IPS-20b (cell line): Measurements from ENCODE around the gene GNAI1.

Experiments used
- H3K27ac ChIP-seq: one replicate; pipeline ENCODE4 v1.5.1; 2013; ENCODE audit warnings: low read length
- H3K27me3 ChIP-seq: 2 replicates; pipeline ENCODE4 v1.6.1; 2013; ENCODE audit warnings: mild to moderate bottlenecking, low read length, inconsistent platforms; ENCODE audit not compliant: insufficient read depth
- H3K36me3 ChIP-seq: 2 replicates; pipeline ENCODE4 v1.6.1; 2013; ENCODE audit warnings: low read depth, mild to moderate bottlenecking, inconsistent platforms, low read length, moderate library complexity; ENCODE audit not compliant: insufficient read depth
- H3K4me1 ChIP-seq: 2 replicates; pipeline ENCODE4 v1.6.1; 2013; ENCODE audit warnings: mild to moderate bottlenecking, control low read depth, inconsistent platforms, low read length, moderate library complexity; ENCODE audit not compliant: insufficient read depth
- H3K4me3 ChIP-seq: 2 replicates; pipeline ENCODE4 v1.5.1; 2013; ENCODE audit warnings: mild to moderate bottlenecking, low read length, inconsistent platforms
- H3K9ac ChIP-seq: 2 replicates; pipeline ENCODE4 v1.6.1; 2013; ENCODE audit warnings: low read depth, mild to moderate bottlenecking, inconsistent platforms, low read length, moderate library complexity
- H3K9me3 ChIP-seq: 2 replicates; pipeline ENCODE4 v1.6.1; 2013; ENCODE audit warnings: mild to moderate bottlenecking, low read depth, low read length, inconsistent platforms; ENCODE audit not compliant: insufficient read depth

Gene GNAI1

DNA sequence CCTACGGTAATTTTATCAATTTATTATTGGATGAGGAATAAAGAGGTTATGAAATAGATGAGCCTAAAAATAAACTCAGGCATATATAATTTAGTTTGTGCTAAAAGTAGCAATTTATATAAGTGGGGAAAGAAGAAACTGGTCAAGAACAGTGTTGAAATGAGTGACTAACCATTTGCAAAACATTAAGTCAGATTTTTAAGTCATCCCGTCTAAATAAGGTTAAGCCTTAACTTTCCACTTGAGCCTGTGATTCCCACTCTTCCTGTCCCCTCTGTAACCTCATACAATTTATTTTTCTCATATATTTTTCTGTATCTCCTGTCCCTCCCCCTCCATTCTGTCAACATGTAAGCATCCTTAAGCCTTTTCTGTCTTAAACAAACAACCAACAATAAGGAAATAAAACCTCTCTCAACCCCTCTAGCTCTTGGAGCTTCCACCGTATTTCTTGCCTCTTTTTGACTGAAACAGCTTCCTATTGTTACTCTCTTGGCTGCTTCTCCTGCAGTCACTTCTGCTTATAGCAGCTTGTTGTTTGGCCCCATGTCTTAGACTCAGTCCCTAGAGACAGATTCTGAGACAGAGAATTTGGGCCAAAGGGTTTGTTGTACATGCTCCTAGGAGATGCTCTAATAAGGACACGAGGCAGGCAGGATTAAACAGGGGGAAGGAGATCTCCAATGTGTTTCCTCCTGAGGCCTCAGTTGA is 109.7 kb downstream of the GNAI1 start:
- Histone ChIP-seq H3K27me3 (no peaks in the 10 kb centered on the region), H3K27ac (no peak overlapping the region)

GRCh38 chr7:80247144-80247543 is 112.5 kb downstream of the GNAI1 start:
- H3K9me3 ChIP-seq, result no peaks in the 10 kb centered on the region
- no peaks in the 10 kb centered on the region for H3K27me3 ChIP-seq
- no peaks in the 10 kb centered on the region for H3K36me3 ChIP-seq
- H3K27ac ChIP-seq, result no peak overlapping the region
- no peak overlapping the region for H3K9ac ChIP-seq
- no peaks in the 10 kb centered on the region for H3K4me1 ChIP-seq
- no peak overlapping the region for H3K4me3 ChIP-seq

More for the DNA sequence above, 109.7 kb downstream of the GNAI1 start:
- no peaks in the 10 kb centered on the region for H3K9me3 ChIP-seq
- H3K4me3 ChIP-seq, result no peak overlapping the region
- H3K9ac ChIP-seq, result no peak overlapping the region
- H3K36me3 ChIP-seq, result no peaks in the 10 kb centered on the region
- no peaks in the 10 kb centered on the region for H3K4me1 ChIP-seq

GRCh38 chr7:80247891-80248290 is 113.3 kb downstream of the GNAI1 start:
- no peak overlapping the region for H3K4me3 ChIP-seq
- H3K9me3 ChIP-seq, result no peaks in the 10 kb centered on the region
- H3K9ac ChIP-seq, result no peak overlapping the region
- no peaks in the 10 kb centered on the region for H3K36me3 ChIP-seq
- H3K27me3 ChIP-seq, result no peaks in the 10 kb centered on the region
- H3K4me1 ChIP-seq, result no peaks in the 10 kb centered on the region
- H3K27ac ChIP-seq, result no peak overlapping the region

- Histone ChIP-seq H3K4me3 (no peak overlapping the region), H3K36me3 (no peaks in the 10 kb centered on the region), H3K9me3 (no peaks in the 10 kb centered on the region), H3K27ac (no peak overlapping the region), H3K4me1 (no peaks in the 10 kb centered on the region), H3K27me3 (no peaks in the 10 kb centered on the region), H3K9ac (no peak overlapping the region)
Measured at GRCh38 chr7:80249184-80249583, 114.6 kb downstream of the GNAI1 start.

- no peak overlapping the region for H3K27ac ChIP-seq
- no peak overlapping the region for H3K9ac ChIP-seq
- no peaks in the 10 kb centered on the region for H3K9me3 ChIP-seq
- no peaks in the 10 kb centered on the region for H3K36me3 ChIP-seq
- H3K27me3 ChIP-seq, result no peaks in the 10 kb centered on the region
- no peaks in the 10 kb centered on the region for H3K4me1 ChIP-seq
- H3K4me3 ChIP-seq, result no peak overlapping the region
Measured at GRCh38 chr7:80249619-80250295, 115.1 kb downstream of the GNAI1 start.

DNA sequence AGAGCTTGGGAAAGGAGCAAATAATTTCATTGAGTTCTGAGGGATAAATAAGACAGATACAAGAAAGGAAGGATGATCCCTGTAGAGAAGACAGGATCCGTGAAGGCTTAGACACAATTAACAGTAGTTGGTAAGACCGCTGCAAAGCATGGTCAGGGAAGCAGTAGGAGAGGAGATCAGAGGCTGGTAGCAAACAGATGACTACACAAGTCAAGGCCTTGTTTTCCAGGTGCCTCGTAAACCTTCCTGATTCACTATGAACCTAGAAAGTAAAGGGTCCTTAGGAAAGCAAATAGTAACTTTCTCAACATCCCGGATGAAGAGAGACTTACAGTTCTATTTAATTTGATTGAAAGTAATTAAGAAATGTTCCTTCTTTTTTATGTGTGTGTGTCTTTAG is 118.6 kb downstream of the GNAI1 start:
- H3K9ac ChIP-seq, result no peak overlapping the region
- no peaks in the 10 kb centered on the region for H3K9me3 ChIP-seq
- no peaks in the 10 kb centered on the region for H3K27me3 ChIP-seq
- no peaks in the 10 kb centered on the region for H3K4me1 ChIP-seq
- no peak overlapping the region for H3K4me3 ChIP-seq
- no peak overlapping the region for H3K27ac ChIP-seq
- H3K36me3 ChIP-seq, result no peaks in the 10 kb centered on the region

DNA sequence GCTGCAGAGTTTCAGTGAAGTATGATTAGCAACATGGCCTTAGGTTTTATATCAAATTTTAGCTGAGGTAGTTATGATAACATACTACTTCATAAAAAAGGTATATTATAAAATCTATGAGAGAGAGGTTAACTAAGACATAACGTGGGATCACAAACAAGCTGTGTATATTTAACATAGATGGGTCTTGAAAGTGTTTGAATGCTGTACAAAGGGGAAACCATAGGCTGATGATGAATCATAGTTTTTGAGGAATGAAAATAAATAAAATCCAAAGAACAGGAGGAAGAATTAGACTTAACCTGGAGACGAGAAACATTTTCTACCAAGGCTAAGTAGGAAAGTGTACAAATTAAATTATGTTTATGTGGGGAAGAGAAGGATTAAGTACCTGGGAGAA is 119.0 kb downstream of the GNAI1 start:
- Histone ChIP-seq H3K27ac (no peak overlapping the region), H3K9me3 (no peaks in the 10 kb centered on the region), H3K27me3 (no peaks in the 10 kb centered on the region), H3K9ac (no peak overlapping the region), H3K4me3 (no peak overlapping the region), H3K4me1 (no peaks in the 10 kb centered on the region), H3K36me3 (no peaks in the 10 kb centered on the region)

GRCh38 chr7:80255656-80256055 is 121.0 kb downstream of the GNAI1 start:
- Histone ChIP-seq H3K36me3 (no peaks in the 10 kb centered on the region), H3K4me1 (no peaks in the 10 kb centered on the region), H3K27ac (no peak overlapping the region), H3K4me3 (no peak overlapping the region), H3K9ac (no peak overlapping the region), H3K9me3 (no peaks in the 10 kb centered on the region), H3K27me3 (no peaks in the 10 kb centered on the region)

- no peaks in the 10 kb centered on the region for H3K27me3 ChIP-seq
- H3K27ac ChIP-seq, result no peak overlapping the region
- no peaks in the 10 kb centered on the region for H3K9me3 ChIP-seq
- H3K4me1 ChIP-seq, result no peaks in the 10 kb centered on the region
- H3K4me3 ChIP-seq, result no peak overlapping the region
- H3K36me3 ChIP-seq, result no peaks in the 10 kb centered on the region
- H3K9ac ChIP-seq, result no peak overlapping the region
Measured at GRCh38 chr7:80257756-80258155, 123.1 kb downstream of the GNAI1 start.

DNA sequence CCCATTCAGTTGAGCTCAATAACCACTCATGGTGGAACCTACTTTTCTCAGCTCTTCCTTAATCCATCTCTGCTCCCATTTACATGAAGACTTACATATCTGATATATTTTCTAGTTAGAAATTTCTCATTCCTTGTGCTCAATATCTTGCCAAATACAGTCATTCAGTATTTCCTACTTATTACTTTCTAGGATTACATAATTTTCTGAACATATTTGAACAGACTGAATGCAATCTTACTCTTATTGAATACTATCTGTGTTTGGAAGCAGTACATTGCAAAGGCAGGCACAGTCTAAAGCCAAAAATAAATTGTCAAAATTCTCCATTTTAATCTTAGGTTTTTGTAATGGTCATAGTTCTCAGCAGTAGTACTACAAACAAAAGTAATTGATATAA is 126.0 kb downstream of the GNAI1 start:
- Histone ChIP-seq H3K27me3 (no peaks in the 10 kb centered on the region), H3K27ac (no peak overlapping the region), H3K4me1 (no peaks in the 10 kb centered on the region), H3K9ac (no peak overlapping the region), H3K36me3 (no peaks in the 10 kb centered on the region), H3K4me3 (no peak overlapping the region), H3K9me3 (no peaks in the 10 kb centered on the region)

- H3K4me3 ChIP-seq, result no peak overlapping the region
- no peaks in the 10 kb centered on the region for H3K9me3 ChIP-seq
- no peak overlapping the region for H3K27ac ChIP-seq
- H3K9ac ChIP-seq, result no peak overlapping the region
- H3K27me3 ChIP-seq, result no peaks in the 10 kb centered on the region
- no peaks in the 10 kb centered on the region for H3K4me1 ChIP-seq
- H3K36me3 ChIP-seq, result no peaks in the 10 kb centered on the region
Measured at GRCh38 chr7:80263333-80263732, 128.7 kb downstream of the GNAI1 start.

DNA sequence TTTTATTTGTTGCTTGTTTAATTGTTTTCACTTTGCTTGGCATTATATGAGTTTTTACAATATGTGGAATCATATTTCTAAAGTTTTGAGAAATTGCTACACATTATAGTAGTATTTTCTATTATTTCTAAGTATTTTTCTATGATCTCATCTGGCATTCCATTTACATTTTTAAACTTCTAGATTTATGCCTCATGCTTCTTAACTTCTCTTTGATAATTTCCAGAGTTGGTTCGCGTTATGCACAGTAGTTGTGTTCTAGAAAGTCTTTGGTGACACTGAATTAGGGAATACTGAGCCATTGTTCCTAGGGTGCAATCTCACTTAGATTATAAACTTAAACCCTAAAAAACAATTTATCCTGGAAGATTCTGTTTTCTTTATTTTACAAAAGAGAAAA is 129.2 kb downstream of the GNAI1 start:
- Histone ChIP-seq H3K36me3 (no peaks in the 10 kb centered on the region), H3K9me3 (no peaks in the 10 kb centered on the region), H3K27ac (no peak overlapping the region), H3K9ac (no peak overlapping the region), H3K4me1 (no peaks in the 10 kb centered on the region), H3K4me3 (no peak overlapping the region), H3K27me3 (no peaks in the 10 kb centered on the region)
